GM19397 (cell line): ENCODE data around the gene FAM98C.
"Not testable (repeated sequence)": the region's sequence is repeated elsewhere in the genome, so short reads cannot be mapped to it uniquely, and the experiment has no call there.

ENCODE experiments used
- ATAC-seq: cut with Tn5 transposase; IDR thresholded peaks from one replicate; pipeline ENCODE4 v1.9.1; 2021; ENCODE audit warnings: mild to moderate bottlenecking, moderate library complexity; ENCODE audit not compliant: unreplicated experiment

Gene FAM98C

DNA sequence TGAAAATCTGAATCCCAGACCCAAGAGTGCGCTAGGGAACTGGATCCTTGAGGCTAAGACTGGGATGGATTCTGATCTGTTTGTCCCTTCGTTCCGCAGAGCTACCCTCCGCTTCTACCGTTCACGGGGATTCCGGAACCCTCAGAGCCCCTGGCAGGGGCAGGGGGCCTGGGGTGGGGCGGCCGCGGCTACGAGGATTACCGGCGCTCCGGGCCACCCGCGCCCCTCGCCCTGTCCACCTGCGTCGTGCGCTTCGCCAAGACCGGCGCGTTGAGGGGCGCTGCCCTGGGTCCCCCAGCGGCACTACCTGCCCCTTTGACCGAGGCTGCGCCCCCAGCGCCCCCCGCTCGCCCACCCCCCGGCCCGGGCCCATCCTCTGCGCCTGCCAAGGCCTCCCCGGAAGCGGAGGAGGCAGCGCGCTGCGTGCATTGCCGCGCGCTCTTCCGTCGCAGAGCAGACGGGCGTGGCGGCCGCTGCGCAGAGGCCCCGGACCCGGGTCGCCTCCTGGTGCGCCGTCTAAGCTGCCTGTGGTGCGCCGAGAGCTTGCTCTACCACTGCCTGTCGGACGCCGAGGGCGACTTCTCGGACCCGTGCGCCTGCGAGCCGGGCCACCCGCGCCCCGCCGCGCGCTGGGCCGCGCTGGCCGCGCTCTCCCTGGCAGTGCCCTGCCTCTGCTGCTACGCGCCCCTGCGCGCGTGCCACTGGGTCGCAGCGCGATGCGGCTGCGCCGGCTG, 7.3 kb upstream of the FAM98C start:
- ATAC-seq: no peak

DNA sequence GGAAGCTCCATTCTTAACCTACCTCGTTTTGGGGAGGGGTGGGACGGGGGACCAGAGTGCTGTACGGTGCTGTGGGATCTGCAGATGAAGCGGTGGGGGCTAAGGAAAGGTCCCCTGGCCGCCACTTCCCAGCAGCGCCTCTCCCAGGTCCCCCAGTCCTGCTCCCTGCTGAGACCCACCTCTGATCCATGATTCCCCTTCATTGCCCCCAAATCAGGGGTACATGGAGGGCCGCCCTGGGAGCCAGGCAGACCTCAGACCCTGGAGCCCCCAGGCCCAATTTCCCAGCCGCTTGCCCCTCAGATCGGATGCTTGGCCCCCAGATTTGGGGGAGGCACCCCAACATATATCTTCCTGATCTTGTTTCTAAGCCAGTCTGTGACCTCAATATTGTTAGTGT, 3.8 kb upstream of the FAM98C start:
- ATAC-seq: no peak

DNA sequence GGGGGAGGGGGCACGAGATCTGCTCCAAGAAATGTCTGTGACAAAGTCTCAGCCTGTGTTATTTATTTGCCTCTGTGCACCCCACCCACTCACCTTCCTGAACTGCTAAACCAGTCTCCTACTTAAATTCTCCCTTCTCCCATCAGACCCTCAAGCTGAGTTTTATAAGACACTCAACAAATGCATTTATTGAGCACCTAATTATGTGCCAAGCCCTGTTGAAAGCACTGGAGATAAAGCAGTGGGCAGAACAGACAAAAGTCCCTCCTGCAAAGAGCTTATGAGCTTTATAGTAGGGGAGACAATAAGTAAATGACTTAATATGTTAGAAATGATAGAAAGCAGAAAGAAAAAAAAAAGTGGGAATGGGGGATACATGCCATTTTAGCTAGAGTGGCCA, 3.4 kb upstream of the FAM98C start:
- ATAC-seq: no peak

DNA sequence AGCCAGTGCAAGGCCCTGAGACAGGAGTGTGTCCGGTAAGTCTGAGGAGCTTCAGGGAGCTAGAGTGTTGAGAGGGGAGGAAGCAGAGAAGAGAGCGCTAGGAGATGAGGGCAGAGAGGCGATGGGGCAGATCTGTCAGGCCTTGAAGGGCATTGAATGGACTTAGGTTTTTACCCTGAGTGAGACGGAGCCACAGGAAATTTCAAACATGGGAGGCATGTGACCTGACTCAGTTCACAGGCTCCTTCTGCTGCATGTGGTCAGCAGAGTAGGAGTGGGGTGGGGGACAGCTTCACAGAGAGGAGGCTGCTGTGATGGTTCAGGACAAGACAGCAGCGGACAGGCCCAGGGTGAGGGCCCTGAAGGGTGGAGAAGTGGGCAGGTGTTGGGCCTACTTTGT, 2.5 kb upstream of the FAM98C start:
- no peak for ATAC-seq

DNA sequence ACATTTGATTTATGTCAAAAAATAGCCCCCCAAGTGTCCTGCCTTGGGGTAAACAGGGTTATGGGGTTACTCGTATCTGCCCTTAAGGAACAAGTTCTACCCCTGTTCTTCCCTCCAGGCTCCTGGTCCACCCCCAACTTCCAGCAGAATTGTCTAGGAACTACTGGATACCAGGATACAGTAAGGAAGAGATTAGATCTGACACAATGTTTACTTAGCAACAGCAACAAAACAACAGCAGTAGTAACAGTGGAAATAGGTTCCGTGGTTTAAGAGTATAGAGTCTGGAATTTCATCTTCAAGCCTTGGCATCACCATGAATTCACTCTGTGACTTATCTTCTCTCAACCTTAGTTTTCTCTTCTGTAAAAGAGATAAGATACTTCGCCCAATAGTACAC, 1.7 kb upstream of the FAM98C start:
- no peak for ATAC-seq

DNA sequence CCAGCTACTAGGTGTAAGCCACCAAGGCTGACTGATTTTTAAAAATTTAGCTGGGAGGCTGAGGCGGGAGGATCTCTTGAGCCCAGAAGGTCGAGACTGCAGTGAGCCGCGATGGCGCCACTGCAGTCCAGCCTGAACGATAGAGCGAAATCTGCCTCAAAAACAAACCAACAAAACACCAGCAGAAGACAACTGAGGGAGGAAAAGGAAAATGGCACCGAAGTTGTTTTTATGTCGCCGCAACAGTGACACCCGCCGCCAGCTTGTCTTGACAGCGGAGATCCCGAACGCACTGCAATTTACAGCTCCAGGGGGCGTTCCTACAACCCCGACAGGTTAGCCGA, 298 bp upstream of the FAM98C start:
- no peak for ATAC-seq

DNA sequence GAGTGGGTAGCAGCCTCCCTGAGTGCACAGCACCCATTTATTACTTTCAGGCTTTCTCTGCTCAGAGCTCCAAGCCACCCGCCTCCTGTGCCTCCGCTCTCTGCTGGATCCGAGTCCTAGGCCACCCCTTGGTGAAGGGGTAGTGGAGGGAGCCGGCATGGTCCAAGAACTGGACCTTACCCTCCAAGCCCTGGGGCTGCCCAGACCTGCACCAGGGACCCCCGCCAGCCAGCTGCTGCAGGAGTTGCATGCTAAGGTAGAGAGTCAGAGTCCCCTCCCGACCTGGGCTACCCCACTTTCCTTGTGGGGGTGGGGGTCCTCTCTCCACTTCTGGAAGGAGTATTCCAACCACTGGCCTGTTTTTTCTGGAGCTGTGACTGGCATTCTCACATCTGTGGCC, 2.0 kb downstream of the FAM98C start:
- ATAC-seq: no peak

DNA sequence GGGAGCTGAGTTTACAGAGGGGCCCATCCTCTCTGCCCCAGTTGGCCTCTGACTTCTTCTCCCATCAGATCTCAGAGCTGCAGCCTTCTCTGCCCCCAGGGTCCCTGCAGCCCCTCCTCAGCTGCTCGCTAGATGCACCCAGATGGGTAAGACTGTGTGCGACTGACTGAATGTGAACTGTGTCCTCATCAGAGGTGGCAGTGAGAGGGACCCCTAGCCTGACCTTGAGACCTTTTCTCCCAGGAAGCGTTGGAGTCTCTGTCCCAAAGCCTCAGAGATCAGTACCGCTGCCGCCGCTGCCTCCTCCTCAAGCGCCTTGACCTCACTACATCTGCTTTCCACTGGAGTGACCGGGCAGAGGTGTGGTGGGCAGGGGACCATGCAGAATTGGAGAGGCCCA, 2.4 kb downstream of the FAM98C start:
- no peak for ATAC-seq

DNA sequence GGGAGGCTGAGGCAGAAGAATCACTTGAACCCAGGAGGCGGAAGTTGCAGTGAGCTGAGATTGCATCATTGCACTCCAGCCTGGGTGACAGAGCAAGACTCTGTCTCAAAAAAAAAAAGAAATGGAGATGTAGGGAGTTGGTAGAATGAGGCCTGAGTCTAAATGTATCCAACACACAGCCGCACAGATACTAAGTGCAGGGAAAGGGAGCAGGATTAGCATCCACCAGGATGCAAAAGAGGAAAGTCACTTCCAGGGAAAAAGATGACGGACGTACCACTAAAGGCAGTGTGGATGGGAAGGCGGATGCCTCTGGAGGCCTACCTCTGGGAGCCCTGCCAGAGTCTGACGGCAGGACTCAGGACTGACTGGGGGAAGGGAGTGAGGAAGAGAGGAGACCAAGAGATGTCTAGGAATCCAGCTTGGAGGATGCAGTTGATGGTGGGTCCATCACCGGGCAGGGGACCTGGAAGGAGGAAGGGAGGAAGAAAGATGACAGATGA, 6.8 kb downstream of the FAM98C start:
- no peak for ATAC-seq

DNA sequence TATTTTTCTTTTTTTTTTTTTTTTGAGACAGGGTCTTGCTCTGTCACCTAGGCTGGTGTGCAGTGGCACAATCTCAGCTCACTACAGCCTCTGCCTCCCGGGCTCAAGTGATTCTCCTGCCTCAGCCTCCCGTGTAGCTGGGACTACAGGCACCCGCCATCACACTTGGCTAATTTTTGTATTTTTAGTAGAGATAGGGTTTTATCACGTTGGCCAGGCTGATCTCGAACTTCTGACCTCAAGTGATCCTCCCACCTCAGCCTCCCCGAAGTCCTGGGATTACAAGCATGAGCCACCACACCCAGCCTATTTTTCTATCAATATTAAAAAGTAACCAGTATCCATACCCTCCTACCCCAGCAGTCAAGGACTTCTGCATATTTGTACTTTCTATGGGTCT, 7.5 kb downstream of the FAM98C start:
- not testable (repeated sequence) for ATAC-seq

DNA sequence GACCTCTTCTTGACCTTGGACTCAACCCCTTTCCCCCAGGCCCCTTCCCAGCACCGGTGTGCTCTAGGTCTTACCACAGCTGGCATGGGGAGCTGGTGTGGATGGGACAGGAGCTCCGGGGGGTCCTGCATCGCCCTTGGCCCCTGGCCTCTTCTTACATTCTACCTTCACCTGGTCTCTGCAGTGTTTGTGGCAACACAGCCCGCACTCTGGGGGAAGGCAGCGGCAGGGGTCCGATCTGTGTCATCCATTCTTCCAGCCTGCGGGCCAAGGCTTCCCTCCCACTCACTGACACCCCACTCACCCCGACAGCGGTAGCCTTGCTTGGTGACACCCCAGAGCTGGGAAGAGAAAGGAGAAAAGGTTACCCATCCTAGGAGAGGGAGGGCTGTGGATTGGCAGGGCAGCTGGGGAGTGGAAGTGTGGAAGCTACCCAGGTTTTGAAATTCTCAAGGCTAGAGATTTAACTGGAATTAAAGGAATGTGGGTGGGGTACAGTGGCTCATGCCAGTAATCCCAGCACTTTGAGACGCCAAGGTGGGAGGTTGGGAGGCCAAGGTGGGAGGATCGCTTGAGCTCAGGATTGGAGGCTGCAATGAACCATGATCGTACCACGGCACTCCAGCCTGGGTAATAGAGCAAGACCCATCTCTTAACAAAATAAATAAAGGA, 8.3 kb downstream of the FAM98C start:
- ATAC-seq: no peak

DNA sequence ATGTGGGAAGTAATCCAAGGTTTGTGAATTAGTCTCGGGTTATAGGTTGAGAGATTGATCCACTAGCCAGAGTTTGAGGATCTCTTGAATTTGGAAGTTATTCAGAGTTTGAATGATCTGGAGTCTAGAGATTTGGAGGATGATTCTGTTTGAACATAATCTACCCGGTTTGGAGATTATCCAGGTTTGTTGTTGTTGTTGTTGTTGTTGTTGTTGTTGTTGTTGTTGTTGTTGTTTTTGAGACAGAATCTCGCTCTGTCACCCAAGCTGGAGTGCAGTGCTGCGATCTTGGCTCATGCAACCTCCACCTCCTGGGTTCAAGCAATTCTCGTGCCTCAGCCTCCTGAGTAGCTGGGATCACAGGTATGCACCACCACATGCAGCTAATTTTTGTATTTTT, 9.0 kb downstream of the FAM98C start:
- ATAC-seq: not testable (repeated sequence)

DNA sequence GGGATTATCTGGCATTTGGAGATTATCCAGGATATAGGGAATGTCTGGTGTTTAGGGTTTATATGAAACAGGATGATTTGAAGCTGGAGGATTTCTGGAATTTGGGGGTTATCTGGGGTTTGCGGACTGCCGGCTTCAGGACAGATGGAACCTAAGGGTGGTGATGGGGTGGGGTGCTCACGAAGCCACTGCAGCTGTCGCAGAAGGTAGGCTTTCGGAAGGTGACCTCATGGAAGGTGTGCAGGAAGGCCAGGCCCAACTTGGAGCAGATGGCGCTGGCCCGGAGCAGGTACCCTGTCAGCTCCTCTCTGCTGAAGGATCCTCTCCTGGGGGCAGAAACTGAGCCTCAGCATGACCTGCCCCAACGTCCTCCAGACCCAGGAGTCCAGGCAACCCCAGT, 9.6 kb downstream of the FAM98C start:
- ATAC-seq: no peak

DNA sequence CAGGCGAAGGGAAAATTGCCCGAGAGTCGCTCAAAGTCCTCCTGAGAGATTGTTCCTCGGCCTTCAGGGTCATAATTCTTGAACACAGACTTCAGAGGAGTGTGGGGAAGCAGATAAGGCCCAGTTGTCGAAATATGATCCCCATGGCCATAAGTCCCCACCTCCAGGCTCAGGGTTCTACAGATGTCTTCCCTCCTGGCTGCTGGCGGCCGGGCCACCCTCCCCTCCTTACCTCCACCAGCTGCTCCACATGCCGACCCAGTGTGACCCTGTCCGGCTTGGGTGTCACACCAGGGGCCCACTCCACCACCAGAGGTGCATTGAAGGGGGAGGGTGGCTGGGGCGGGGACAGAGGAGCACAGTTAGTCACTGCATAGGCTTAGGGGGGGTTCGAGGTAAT, 10.1 kb downstream of the FAM98C start:
- ATAC-seq: no peak

DNA sequence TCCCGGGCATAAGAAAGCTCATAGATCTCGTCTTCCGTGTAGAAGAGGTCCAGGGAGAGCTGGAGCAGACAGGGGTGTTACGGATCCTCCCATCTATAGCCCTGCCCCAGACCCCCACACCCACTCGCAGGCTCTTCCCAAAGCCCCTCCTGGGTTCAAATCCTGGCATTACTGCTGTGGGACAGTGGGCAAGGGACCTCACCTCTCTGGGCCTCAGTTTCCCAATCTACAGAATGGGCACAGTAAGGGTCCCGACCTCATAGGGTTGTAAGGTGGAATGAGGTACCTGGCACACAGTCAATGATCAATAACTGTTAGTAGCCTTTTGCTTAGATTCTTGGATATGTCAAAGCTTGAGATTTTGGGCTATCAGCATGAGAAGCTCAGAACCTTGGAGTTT, 10.5 kb downstream of the FAM98C start:
- no peak for ATAC-seq

DNA sequence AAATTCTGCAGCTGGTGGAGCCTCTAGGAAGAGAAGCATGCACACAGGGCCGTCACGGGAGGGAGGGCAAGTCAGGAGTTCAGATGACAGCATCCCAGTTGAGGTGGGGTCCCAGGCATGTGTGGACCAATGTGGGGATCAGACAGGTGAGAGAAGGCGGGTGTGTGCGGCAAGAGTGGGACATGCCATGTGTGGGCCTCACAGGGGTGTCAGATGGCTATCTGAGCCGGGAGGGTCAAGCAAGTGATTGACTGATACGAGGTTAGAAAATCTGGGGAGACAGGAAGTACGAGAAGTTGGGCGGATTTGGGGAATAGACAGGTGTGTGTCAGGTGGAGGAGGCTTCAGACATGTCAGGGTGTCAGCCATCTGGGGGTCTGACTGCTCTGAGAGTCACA, 14.3 kb downstream of the FAM98C start:
- ATAC-seq: no peak

DNA sequence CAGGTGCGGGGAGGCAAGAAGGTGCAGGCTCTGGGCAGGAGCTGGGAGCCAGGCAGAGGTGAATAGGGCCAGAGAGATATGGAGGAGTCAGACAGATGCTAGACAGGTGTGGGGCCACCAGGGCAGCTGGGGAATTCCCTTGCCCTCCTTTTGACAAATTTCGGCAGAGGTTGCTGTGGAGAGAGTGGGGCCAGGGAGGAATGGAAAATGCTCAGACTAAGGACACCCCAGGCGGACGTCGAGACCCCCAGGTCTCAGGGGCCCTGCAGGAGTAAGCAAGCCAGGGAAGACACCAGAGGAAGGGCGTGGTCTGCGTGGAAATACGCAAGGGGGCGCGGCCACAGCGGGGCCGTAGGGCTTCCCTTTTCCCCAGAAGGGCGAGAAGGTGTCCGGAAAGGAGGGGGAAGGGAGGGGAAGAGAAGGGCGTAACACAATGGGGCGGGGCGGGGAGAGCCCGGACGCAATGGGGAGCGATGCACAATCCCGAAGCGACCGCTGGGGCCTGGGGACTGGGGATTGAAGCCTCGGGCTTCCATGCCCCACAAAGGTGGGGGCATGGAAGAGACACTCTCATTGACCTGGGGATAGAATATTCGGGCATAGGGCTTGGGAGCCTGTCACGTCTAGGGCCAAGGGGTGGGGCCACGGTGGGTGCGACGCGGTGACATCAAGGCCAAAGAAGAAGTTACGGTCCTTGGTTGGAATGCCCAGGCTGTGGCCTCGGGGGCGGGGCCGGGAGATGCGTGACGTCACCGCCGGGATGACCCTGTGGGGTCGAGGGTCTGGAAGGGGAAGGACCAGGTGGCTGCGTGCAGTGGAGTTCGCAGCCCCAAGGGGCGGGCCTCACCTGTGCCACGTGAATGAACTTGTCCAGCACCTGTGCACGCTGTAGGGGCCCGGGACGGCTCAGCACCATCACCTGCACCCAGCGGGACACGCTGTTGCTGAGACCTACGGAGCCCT, 14.9 kb downstream of the FAM98C start:
- ATAC-seq: no peak

DNA sequence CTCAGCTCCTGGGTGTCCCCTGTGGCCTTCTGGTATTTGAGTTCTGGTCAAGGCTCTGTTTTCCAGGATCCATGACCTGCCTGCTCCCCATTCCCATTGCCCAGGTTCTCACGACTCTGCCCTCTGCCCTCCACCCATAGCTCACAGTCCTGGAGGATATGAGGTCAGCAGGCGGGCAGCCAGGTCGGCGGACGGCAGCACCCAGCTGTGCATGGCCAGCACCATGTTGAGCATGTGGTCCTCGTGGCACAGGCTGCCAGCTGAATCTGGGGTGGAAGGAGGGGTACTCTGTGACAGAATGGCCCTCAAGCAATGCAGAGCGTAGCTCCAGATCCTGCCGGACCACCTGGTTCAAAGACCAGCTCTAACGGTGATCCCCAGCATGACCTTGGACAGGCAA, 18.0 kb downstream of the FAM98C start:
- ATAC-seq: no peak

DNA sequence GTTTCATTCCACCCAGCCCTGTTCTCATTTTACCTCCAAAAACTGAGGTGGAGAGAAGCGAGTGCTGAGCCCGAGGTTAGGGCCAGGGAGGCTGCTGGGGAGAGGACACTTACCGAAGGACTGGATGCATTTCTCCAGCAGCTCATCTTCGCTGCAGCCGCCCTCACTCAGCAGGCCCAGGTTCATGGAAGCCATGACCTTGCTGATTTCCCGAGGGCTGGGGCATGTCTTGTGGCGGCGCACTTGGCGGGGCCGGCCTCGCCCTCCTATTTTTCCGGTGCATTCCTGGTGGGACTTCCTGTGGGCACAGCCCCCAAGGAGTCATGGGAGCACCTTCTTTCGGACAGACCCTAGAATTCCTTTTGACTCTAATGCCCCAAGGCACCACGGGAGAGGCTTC, 19.0 kb downstream of the FAM98C start:
- ATAC-seq: no peak

DNA sequence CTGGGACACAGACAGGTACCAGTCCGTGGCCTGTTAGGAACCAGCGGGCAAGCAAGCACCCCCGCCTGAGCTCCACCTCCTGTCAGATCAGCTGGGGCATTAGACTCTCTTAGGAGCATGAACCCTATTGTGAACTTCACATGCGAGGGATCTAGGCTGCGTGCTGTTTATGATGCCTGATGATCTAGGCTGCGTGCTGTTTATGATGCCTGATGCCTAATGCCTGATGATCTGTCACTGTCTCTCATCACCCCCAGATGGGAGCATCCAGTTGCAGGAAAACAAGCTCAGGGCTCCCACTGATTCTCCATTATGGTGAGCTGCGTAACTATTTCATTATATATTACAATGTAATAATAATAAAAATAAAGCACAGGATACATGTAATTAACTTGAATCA, 19.5 kb downstream of the FAM98C start:
- ATAC-seq: no peak

DNA sequence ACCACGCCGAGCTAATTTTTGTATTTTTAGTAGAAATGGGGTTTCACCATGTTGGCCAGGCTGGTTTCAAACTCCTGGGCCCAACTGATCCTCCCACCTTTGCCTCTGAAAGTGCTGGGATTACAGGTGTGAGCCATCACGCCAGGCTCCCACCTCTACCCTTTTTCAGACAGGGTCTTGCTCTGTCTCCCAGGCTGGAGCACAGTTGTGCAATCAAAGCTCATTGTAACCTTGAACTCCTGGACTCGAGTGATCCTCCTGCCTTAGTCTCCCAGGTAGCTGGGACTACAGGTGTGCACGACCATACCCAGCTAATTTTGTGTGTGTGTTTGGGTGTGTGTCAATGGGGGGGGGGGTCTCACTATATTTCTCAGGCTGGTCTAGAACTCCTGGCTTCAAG, 21.4 kb downstream of the FAM98C start:
- no peak for ATAC-seq
